Measurements from ENCODE around the gene OR56B1. TPM values are rescaled to one million over a fixed set of nuclear protein-coding genes. Genes with fewer than 3 reads are reported as not detected.

The OR56B1 gene
- total RNA-seq: under 1 TPM in 6 of 7 donors, not detected in 1; 0.17 to 0.43 (median 0.24) TPM
- not detected for polyA plus RNA-seq
- long read RNA-seq, donor 1: 0 reads
- long read RNA-seq, donor 2, partial matches to known transcripts: 0 of 1 reads
- long read RNA-seq, donor 2, other reads (novel, unspliced or antisense): 0 of 1 reads
- long read RNA-seq, donor 3: 0 reads

- TF ChIP-seq CTCF (IDR thresholded peaks at IDR 0.05) (no peak), POLR2A (IDR thresholded peaks at IDR 0.05) (no peak), EP300 (IDR thresholded peaks at IDR 0.05) (no peak)
- Histone ChIP-seq H3K4me3 (no peak within 1 kb of the TSS), H3K27me3 (no peaks in the 10 kb centered on the region), H3K9me3 (no peaks in the 10 kb centered on the region), H3K4me1 (ENCODE audit: insufficient read depth) (no peaks in the 10 kb centered on the region), H3K27ac (no peak within 1 kb of the TSS), H3K36me3 (no peaks in the 10 kb centered on the region)
- intact Hi-C loops (cut with DNase I): no loop called here
- DNase-seq: no peak
- 75 to 87% (median 79%) methylated on average over 1 of the region's 1 CpG for WGBS, 3 donors
Measured at GRCh38 chr11:5736396-5736795, at the start of gene OR56B1. TSS of gene OR56B1 (plus strand) at chr11:5736448. CDS start at chr11:5736517, 69 bp downstream.

- no peak for DNase-seq
- Histone ChIP-seq H3K27ac (peak overlapping the region in 1 of 2 donors; percentile 92), H3K36me3 (no peaks in the 10 kb centered on the region), H3K27me3 (no peaks in the 10 kb centered on the region), H3K4me1 (ENCODE audit: insufficient read depth) (peaks cover 4% of the 10 kb centered on the region), H3K9me3 (no peaks in the 10 kb centered on the region), H3K4me3 (no peak overlapping the region)
- intact Hi-C loops (cut with DNase I): loop anchor here in 1 of 4 donors (10.0 kb wide), 1 partner anchor 94 kb away; the partner anchor contains the start of gene TRIM6
- 96 to 100% (median 100%) methylated on average over 1 of the region's 1 CpG for WGBS, 3 donors
- no peak for TF ChIP-seq EP300 (IDR thresholded peaks at IDR 0.05)
- TF ChIP-seq POLR2A (IDR thresholded peaks at IDR 0.05): no peak
- no peak for TF ChIP-seq CTCF (IDR thresholded peaks at IDR 0.05)
Measured at GRCh38 chr11:5688482-5688881, 47.8 kb upstream of the OR56B1 start.

- H3K27ac ChIP-seq: peak within 1 kb of the TSS; percentile 40 to 92
- DNase-seq: peak; percentile 44 to 52 (median 47)
- H3K9me3 ChIP-seq: no peaks in the 10 kb centered on the region
- intact Hi-C loops (cut with DNase I): loop anchor here in 1 of 4 donors (10.0 kb wide), 1 partner anchor 95 kb away; the partner anchor contains the start of gene TRIM6
- H3K36me3 ChIP-seq: no peaks in the 10 kb centered on the region
- 0 to 1% (median 0%) methylated on average over 2 of the region's 2 CpGs for WGBS, 3 donors
- H3K4me1 ChIP-seq (ENCODE audit: insufficient read depth): peaks cover 6% of the 10 kb centered on the region
- H3K4me3 ChIP-seq: peak within 1 kb of the TSS; percentile 35
- TF ChIP-seq EP300 (IDR thresholded peaks at IDR 0.05): no peak
- no peak for TF ChIP-seq CTCF (IDR thresholded peaks at IDR 0.05)
- no peak for TF ChIP-seq POLR2A (IDR thresholded peaks at IDR 0.05)
- H3K27me3 ChIP-seq: no peaks in the 10 kb centered on the region
Measured at GRCh38 chr11:5689551-5689983, 46.7 kb upstream of the OR56B1 start, which contains the start of gene TRIM22. TSS of gene TRIM22 (plus strand) at chr11:5689790. CDS start at chr11:5696233, 6,443 bp downstream.

GRCh38 chr11:5690216-5690615 is 46.0 kb upstream of the OR56B1 start:
- H3K4me1 ChIP-seq (ENCODE audit: insufficient read depth): peaks cover 6% of the 10 kb centered on the region
- H3K27ac ChIP-seq: peak overlapping the region; percentile 40 to 92
- H3K27me3 ChIP-seq: no peaks in the 10 kb centered on the region
- H3K4me3 ChIP-seq: peak overlapping the region; percentile 35
- intact Hi-C loops (cut with DNase I): no loop called here
- no peaks in the 10 kb centered on the region for H3K36me3 ChIP-seq
- no peaks in the 10 kb centered on the region for H3K9me3 ChIP-seq
- WGBS, 3 donors: 1 to 7% (median 1%) methylated on average over 5 of the region's 5 CpGs
- TF ChIP-seq CTCF (IDR thresholded peaks at IDR 0.05) (no peak), EP300 (IDR thresholded peaks at IDR 0.05) (no peak), POLR2A (IDR thresholded peaks at IDR 0.05) (no peak)
- DNase-seq: peak in 2 of 5 donors; percentile 38 to 39

All from ovary (tissue), 10 donors.